ENCODE data around the gene SLC22A6. TPM values are rescaled to one million over a fixed set of nuclear protein-coding genes. Genes with fewer than 3 reads are reported as not detected.
A peak's percentile ranks its signal among the peaks of the same experiment; 100 is the strongest.

SLC22A6 gene, protein sequence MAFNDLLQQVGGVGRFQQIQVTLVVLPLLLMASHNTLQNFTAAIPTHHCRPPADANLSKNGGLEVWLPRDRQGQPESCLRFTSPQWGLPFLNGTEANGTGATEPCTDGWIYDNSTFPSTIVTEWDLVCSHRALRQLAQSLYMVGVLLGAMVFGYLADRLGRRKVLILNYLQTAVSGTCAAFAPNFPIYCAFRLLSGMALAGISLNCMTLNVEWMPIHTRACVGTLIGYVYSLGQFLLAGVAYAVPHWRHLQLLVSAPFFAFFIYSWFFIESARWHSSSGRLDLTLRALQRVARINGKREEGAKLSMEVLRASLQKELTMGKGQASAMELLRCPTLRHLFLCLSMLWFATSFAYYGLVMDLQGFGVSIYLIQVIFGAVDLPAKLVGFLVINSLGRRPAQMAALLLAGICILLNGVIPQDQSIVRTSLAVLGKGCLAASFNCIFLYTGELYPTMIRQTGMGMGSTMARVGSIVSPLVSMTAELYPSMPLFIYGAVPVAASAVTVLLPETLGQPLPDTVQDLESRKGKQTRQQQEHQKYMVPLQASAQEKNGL
- total RNA-seq: not detected
- not detected for polyA plus RNA-seq
- long read RNA-seq, donor 1: 0 reads
- long read RNA-seq, donor 2: 0 reads

DNA sequence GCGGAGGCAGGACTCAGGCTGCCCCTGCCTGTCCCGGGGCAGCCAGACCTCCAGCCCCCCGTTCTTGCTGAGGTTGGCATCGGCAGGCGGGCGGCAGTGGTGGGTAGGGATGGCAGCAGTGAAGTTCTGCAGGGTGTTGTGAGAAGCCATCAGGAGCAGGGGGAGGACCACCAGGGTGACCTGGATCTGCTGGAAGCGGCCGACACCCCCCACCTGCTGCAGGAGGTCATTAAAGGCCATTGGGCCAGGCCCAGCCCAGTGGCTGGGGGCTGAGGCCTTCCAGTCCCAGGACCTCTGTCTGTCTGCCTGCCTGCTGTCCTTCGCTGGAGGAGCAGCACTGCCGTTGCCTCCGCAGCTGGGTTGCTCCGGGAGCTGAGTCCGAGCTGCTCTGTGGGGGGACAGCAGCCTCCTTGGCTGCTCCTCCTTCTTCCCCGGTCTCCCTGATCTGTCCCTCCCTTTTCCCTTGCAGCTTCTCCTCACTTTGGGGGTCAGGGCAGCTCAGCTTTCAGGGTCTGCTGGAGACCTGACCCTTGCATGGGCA is at the start of gene SLC22A6:
TSS of gene SLC22A6 (minus strand) at position 517 of the 541 bp plus-strand sequence. CDS start at position 240, 277 bp downstream.
- WGBS, 3 donors: 58 to 68% (median 66%) methylated on average over 12 to 14 of the region's 14 CpGs
- Histone ChIP-seq H3K27me3 (ENCODE audit: insufficient read depth in 3 of 3, low read length in 2 of 3) (peaks cover 0 to 3% (median 0%) of the 10 kb centered on the region in 3 donors), H3K9me3 (no peaks in the 10 kb centered on the region), H3K36me3 (ENCODE audit: insufficient read depth in 1 of 2, low read depth in 1 of 2) (no peaks in the 10 kb centered on the region), H3K4me3 (no peak within 1 kb of the TSS), H3K27ac (no peak within 1 kb of the TSS), H3K4me1 (no peaks in the 10 kb centered on the region)
- ATAC-seq (no peak), DNase-seq (no peak)
- no peak for TF ChIP-seq CTCF (IDR thresholded peaks at IDR 0.05)
- intact Hi-C loops (cut with DNase I): no loop called here

DNA sequence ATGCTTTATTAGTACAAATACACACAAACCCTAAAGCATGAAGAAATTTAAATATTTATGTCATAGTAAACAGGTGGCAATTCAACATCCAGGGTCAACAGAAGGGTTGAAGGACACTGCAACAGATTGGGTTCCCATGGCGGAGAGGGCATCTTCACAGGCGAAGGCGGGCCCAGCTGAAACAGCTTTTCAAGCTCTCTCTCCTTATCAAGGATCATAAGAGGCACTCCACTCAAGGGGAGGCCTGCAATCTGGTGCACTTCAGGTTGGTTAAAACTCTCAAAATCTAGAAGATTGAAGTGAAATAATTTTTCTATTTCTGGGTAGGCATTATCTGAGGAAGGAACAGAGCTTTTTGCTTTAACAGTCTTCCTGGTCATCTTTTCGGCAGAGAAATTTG is 47.7 kb upstream of the SLC22A6 start:
- no peak for TF ChIP-seq CTCF (IDR thresholded peaks at IDR 0.05)
- ATAC-seq (no peak), DNase-seq (no peak)
- Histone ChIP-seq H3K4me1 (no peaks in the 10 kb centered on the region), H3K36me3 (ENCODE audit: insufficient read depth in 1 of 2, low read depth in 1 of 2) (peaks cover 0 to 2% of the 10 kb centered on the region in 2 donors), H3K9me3 (no peaks in the 10 kb centered on the region), H3K4me3 (no peak overlapping the region), H3K27me3 (ENCODE audit: insufficient read depth in 3 of 3, low read length in 2 of 3) (peaks cover 1 to 7% (median 2%) of the 10 kb centered on the region in 3 donors), H3K27ac (no peak overlapping the region)
- WGBS, 3 donors: 92 to 94% (median 92%) methylated on average over 4 of the region's 4 CpGs
- intact Hi-C loops (cut with DNase I): no loop called here

DNA sequence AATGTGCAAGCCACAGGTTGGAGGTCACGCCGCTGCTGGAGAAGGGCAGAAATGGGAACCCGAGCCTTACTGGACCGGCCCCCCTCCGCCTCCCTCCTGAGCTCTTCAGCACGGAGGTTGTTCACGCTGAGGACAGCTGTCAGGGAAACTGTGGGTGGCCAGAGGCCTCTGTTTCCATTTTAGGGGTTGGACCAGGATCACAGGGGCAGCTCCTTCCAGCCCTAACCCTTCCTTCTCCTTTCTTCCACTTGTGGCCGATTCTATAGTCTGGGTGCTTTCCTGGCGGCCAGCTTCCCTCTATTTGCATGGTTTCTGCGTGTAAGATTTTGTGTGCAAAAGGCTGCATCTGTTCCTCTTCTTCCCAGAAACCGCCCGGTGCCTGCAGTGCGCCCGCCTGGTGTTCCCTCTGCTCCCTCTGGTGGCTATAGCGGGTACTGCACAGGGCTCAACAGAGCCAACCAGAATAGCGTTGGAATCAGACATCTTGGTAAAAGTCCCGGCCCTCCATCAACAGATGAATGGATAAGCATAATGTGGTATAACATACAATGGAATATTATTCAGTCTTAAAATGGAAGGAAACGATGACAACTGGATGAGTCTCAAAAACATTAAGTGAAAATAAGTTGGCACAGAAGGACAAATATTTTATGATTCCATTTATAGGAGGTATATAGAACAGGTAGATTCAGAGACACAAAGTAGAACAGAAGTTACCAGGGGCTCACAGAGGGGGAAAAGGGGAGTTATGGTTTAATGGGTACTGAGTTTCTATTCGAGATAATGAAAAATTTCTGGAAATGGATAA is 39.3 kb upstream of the SLC22A6 start:
- Histone ChIP-seq H3K9me3 (no peaks in the 10 kb centered on the region), H3K4me1 (no peaks in the 10 kb centered on the region), H3K27ac (no peak overlapping the region), H3K36me3 (ENCODE audit: insufficient read depth in 1 of 2, low read depth in 1 of 2) (no peaks in the 10 kb centered on the region), H3K27me3 (ENCODE audit: insufficient read depth in 3 of 3, low read length in 2 of 3) (peaks cover 0 to 7% (median 3%) of the 10 kb centered on the region in 3 donors), H3K4me3 (no peak overlapping the region)
- peak; percentile 100 for TF ChIP-seq CTCF (IDR thresholded peaks at IDR 0.05)
- intact Hi-C loops (cut with DNase I): loop anchor here (1.0 kb wide), 1 partner anchor 118 kb away; no protein-coding TSS in a partner anchor
- peak; percentile 85 to 91 for DNase-seq
- peak; percentile 90 to 97 (median 92) for ATAC-seq
- 7 to 9% (median 8%) methylated on average over 19 of the region's 19 CpGs for WGBS, 3 donors

DNA sequence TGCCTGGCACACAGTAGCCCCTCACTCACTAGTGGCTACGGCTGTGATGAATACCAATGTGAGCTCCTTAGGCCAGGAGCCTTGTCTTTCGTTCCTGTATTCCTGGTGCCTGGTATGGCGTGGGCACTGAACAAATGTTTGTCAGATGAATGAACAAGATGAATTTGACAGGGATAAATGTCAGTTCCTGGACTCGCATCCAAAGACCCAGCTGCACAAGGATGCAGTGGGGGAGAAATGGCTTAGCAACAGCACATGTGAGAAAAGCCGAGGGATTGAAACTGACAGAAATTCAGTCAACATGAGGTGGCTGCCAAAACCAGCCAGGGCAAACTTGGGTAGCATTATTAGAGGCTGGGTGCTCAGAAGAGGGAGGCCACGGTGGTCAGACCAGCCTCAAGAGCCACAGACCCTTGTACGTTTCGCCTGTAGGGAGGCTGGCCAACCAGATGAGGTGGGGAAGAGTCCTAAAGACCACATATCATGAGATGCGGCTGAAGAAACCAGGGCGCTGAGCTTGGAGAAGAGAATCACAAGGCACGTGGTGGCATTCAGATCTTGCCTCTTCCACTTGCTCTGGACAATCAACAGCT is 38.6 kb upstream of the SLC22A6 start:
- Histone ChIP-seq H3K27me3 (ENCODE audit: insufficient read depth in 3 of 3, low read length in 2 of 3) (peaks cover 0 to 6% (median 3%) of the 10 kb centered on the region in 3 donors), H3K9me3 (no peaks in the 10 kb centered on the region), H3K4me3 (no peak overlapping the region), H3K36me3 (ENCODE audit: insufficient read depth in 1 of 2, low read depth in 1 of 2) (no peaks in the 10 kb centered on the region), H3K4me1 (no peaks in the 10 kb centered on the region), H3K27ac (no peak overlapping the region)
- WGBS, 3 donors: 75 to 84% (median 81%) methylated on average over 11 of the region's 11 CpGs
- no peak for DNase-seq
- ATAC-seq: peak in 1 of 4 donors; percentile 10
- intact Hi-C loops (cut with DNase I): no loop called here
- no peak for TF ChIP-seq CTCF (IDR thresholded peaks at IDR 0.05)

Data from psoas muscle (tissue), 8 donors.